Measurements from ENCODE around the gene ADAMTSL2. TPM values are rescaled to one million over a fixed set of nuclear protein-coding genes. Genes with fewer than 3 reads are reported as not detected.

The ADAMTSL2 gene
- total RNA-seq (2.2 TPM), polyA plus RNA-seq (8.9 TPM)

DNA sequence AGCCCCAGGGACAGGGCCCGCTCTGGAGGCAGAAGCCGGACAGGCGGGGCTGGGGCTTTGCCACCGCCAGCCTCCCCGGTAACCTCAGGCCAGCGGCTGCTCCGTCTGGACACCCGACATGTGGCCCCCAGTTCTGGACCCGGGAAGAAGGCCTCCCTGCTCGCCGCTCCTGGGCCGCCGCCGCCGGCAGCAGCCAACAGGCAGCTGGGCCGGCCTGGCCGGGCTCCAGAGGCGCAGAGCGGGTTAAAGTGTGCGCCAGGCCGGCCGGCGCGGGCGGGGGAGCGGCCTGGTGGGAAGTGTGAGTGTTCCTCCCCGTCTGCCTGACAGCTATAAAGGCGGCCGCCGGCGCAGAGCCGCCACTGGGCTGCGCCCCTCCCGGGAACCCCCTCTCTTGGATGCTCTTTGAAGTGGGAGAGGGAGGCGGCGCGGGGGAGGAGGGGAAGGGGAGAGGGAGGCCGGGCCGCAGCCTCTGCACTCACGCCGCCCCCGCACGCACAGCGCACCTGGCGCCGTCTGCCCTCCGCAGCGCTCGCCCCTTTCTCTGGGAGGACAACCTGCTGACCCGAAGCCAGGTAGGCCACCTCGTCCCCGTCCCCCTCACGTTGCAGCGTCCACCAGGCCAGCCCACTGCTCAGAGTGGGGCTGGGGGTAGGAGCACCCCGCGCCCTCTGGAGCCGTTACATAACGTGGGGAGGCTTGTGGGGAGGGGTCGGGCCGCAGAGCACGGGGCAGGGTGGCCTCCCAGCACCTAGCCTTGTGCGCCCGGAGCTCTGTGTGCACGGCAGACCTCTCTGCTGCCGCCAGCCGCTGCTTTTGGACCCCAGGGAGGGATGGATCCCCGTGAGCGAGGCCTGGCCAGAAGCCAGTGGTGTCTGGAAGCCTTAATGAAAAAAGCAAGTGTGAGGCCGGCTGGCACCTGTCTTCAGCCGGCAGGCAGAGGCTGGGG is at the start of gene ADAMTSL2:
Gene ADAMTSL2 (plus strand): TSS at position 359 of the 946 bp plus-strand sequence. CDS start 2,009 bp downstream, outside the sequence.
- no peak within 1 kb of the TSS for H3K27ac ChIP-seq (ENCODE audit: low read depth)
- WGBS = 2% methylated on average over 67 of the region's 70 CpGs
- H3K4me3 ChIP-seq (ENCODE audit: low read depth, low read length) = peak within 1 kb of the TSS; percentile 35
- DNase-seq (ENCODE audit: extremely low spot score) = no peak
- no peaks in the 10 kb centered on the region for H3K4me1 ChIP-seq (ENCODE audit: insufficient read depth)
- no peaks in the 10 kb centered on the region for H3K36me3 ChIP-seq (ENCODE audit: insufficient read depth)

- DNase-seq (ENCODE audit: extremely low spot score) = no peak
- Histone ChIP-seq H3K36me3 (ENCODE audit: insufficient read depth) (no peaks in the 10 kb centered on the region), H3K4me1 (ENCODE audit: insufficient read depth) (no peaks in the 10 kb centered on the region), H3K4me3 (ENCODE audit: low read depth, low read length) (no peak overlapping the region), H3K27ac (ENCODE audit: low read depth) (peak overlapping the region; percentile 46)
- WGBS = 65% methylated on average over 25 of the region's 25 CpGs
These were observed 48.8 kb upstream of the ADAMTSL2 start for GRCh38 chr9:133485531-133486260.

DNA sequence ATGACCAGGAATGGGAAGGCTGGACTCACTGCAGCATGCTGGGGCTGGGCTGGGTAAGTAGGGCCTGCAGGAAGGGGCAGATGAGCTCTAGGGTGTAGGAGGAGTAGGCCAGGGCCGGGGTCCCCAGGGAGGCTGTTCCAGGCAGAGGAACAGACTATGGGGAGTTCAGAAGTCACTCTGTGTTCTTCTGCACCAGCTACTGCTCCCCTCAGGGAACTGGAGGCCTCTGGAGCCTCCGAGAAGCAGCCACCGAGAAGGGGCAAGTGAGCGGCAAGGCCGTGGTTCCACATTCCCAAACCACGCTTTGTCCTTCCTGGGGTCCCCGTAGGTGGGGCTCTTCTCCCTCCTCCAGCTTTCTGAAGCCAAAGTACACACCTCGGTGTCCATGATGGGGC is 47.2 kb upstream of the ADAMTSL2 start:
- no peaks in the 10 kb centered on the region for H3K36me3 ChIP-seq (ENCODE audit: insufficient read depth)
- no peaks in the 10 kb centered on the region for H3K4me1 ChIP-seq (ENCODE audit: insufficient read depth)
- no peak overlapping the region for H3K27ac ChIP-seq (ENCODE audit: low read depth)
- 93% methylated on average over 8 of the region's 8 CpGs for WGBS
- H3K4me3 ChIP-seq (ENCODE audit: low read depth, low read length) = no peak overlapping the region
- no peak for DNase-seq (ENCODE audit: extremely low spot score)

GRCh38 chr9:133488686-133489252 is 45.7 kb upstream of the ADAMTSL2 start:
- 89% methylated on average over 18 of the region's 18 CpGs for WGBS
- Histone ChIP-seq H3K4me1 (ENCODE audit: insufficient read depth) (no peaks in the 10 kb centered on the region), H3K27ac (ENCODE audit: low read depth) (no peak overlapping the region), H3K4me3 (ENCODE audit: low read depth, low read length) (no peak overlapping the region), H3K36me3 (ENCODE audit: insufficient read depth) (no peaks in the 10 kb centered on the region)
- no peak for DNase-seq (ENCODE audit: extremely low spot score)

DNA sequence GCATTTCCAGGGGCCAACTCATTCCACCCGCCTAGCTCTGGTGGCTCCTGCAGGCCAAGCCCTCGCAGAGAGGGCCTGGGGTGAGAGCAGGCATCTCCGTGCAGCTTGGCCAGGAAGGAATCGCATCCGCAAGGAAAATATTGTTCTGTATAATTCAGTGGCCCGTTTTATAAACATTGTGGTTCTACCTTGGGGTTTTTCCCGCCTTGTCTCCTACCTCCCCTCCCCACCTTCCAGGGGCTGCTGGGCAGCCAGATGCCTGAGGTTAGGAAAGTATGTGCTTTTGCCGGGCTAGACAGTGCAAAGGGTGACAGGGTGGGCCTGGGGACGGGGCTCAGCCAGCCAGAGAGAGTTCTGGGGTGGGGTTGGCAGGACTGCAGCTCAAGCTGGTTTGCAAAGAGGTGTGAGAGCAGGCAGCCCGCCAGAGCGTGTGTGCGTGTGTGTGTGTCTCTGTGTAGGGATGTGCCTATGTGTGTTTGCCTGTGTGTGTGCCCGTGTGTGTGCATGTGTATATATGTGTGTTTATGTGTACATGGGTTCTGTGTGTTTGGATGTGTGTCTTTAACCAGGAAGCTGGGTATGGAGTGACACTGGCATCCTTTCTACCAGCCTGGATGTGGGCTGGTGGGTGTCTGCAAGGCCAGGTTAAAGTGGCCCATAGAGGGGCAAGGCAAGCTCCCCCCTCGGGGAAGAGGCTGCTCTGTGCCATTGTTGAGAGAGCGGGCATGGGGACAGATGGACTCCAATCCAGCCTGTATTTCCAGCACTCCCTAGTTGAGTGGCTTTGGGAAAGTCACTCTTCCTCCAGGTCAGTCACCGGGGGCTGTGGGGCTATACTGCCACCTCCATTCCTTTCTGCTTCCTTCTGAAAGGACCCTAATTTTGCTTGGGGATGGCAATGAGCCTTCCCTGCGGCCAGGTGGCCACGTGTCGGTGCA is 45.0 kb upstream of the ADAMTSL2 start:
- Histone ChIP-seq H3K36me3 (ENCODE audit: insufficient read depth) (no peaks in the 10 kb centered on the region), H3K4me3 (ENCODE audit: low read depth, low read length) (no peak overlapping the region), H3K27ac (ENCODE audit: low read depth) (no peak overlapping the region), H3K4me1 (ENCODE audit: insufficient read depth) (no peaks in the 10 kb centered on the region)
- no peak for DNase-seq (ENCODE audit: extremely low spot score)
- WGBS = 84% methylated on average over 19 of the region's 19 CpGs

DNA sequence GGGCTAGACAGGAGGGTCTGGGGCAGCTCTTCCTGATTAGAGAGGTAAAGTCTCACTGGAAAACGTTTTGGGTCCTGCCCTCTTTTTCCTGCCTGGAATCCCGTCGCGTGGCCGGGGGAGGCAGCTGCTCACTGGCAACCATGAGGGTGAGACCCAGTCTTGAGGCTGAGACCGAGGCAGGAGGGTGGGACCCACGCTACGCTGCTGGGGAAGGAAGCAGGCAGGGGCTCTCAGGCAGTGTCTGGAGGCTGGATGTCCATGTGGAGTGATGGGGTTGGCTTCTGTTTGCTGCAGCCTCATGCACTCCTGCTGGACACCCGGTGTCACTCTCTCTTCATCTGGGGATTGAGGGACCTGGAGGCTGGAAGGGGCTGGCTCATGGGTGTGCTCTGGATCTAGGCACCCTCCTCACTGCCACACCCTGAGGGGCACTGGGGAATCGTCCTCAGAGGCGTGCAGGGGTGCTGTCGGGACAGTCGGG is 44.3 kb upstream of the ADAMTSL2 start:
- DNase-seq (ENCODE audit: extremely low spot score) = no peak
- Histone ChIP-seq H3K36me3 (ENCODE audit: insufficient read depth) (no peaks in the 10 kb centered on the region), H3K4me1 (ENCODE audit: insufficient read depth) (no peaks in the 10 kb centered on the region), H3K4me3 (ENCODE audit: low read depth, low read length) (no peak overlapping the region), H3K27ac (ENCODE audit: low read depth) (no peak overlapping the region)
- 62% methylated on average over 13 of the region's 13 CpGs for WGBS

DNA sequence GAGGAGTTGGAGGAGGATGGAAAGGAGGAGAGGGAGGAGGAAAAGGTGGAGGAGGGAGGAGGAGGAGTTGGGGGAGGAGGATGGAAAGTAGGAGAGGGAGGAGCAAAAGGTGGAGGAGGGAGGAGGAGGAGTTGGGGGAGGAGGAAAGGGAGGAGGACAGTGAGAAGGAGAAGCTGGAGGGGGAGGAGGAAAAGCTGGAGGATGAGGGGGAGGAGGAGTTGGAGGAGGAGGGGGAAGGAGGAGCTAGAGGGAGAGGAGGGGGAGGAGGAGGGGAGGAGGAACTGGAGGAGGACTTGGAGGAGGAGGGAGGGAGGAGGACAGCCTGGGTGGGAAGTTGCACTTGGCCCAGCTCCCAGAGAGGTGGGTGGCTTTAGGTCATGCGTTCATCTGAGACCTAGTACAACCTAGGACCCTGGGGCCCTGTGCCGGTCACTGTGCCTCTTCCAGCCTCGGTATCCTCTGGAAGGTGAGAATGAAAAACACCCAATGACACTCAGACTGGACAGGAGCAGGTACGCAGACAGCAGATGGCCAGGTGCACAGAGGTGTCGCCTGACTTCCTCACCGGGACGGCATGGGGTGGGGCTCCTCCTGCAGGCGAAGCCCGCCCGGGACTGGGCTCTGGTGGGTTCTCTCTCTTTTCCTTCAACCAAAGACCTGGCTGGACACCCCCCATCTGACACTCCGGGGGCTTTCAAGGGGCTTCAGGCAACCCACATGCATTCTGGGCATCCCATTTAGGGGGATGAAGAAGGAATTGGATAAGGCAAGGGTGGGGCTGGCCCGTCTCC is 43.4 kb upstream of the ADAMTSL2 start:
- Histone ChIP-seq H3K4me3 (ENCODE audit: low read depth, low read length) (no peak overlapping the region), H3K4me1 (ENCODE audit: insufficient read depth) (no peaks in the 10 kb centered on the region), H3K27ac (ENCODE audit: low read depth) (no peak overlapping the region), H3K36me3 (ENCODE audit: insufficient read depth) (no peaks in the 10 kb centered on the region)
- DNase-seq (ENCODE audit: extremely low spot score) = no peak
- 80% methylated on average over 12 of the region's 12 CpGs for WGBS

DNA sequence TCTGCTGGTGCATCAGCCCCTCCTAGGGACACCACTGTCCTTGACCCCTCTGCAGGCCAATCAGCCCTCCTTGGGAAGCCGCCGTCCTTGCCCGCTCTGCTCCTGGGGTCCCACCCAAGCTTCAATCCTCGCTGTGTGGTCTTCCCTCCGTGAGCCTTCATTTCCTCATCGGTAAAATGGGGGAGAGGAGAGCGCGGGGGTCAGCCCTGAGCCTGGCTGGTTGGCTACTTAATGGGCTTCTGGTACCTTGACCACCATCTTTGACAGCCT is 42.9 kb upstream of the ADAMTSL2 start:
- DNase-seq (ENCODE audit: extremely low spot score) = no peak
- H3K36me3 ChIP-seq (ENCODE audit: insufficient read depth) = no peaks in the 10 kb centered on the region
- 93% methylated on average over 8 of the region's 8 CpGs for WGBS
- H3K4me1 ChIP-seq (ENCODE audit: insufficient read depth) = no peaks in the 10 kb centered on the region
- H3K27ac ChIP-seq (ENCODE audit: low read depth) = no peak overlapping the region
- H3K4me3 ChIP-seq (ENCODE audit: low read depth, low read length) = no peak overlapping the region

GRCh38 chr9:133492061-133493021 is 42.2 kb upstream of the ADAMTSL2 start:
- 67% methylated on average over 33 of the region's 33 CpGs for WGBS

GRCh38 chr9:133493428-133493827 is 41.1 kb upstream of the ADAMTSL2 start:
- Histone ChIP-seq H3K27ac (ENCODE audit: low read depth) (no peak overlapping the region), H3K36me3 (ENCODE audit: insufficient read depth) (no peaks in the 10 kb centered on the region), H3K4me3 (ENCODE audit: low read depth, low read length) (no peak overlapping the region), H3K4me1 (ENCODE audit: insufficient read depth) (no peaks in the 10 kb centered on the region)
- DNase-seq (ENCODE audit: extremely low spot score) = no peak
- WGBS = 89% methylated on average over 11 of the region's 11 CpGs

More at GRCh38 chr9:133492061-133493021, 42.2 kb upstream of the ADAMTSL2 start:
- Histone ChIP-seq H3K36me3 (ENCODE audit: insufficient read depth) (no peaks in the 10 kb centered on the region), H3K4me3 (ENCODE audit: low read depth, low read length) (no peak overlapping the region), H3K27ac (ENCODE audit: low read depth) (no peak overlapping the region), H3K4me1 (ENCODE audit: insufficient read depth) (no peaks in the 10 kb centered on the region)
- no peak for DNase-seq (ENCODE audit: extremely low spot score)

- Histone ChIP-seq H3K4me3 (ENCODE audit: low read depth, low read length) (no peak overlapping the region), H3K4me1 (ENCODE audit: insufficient read depth) (no peaks in the 10 kb centered on the region), H3K36me3 (ENCODE audit: insufficient read depth) (no peaks in the 10 kb centered on the region), H3K27ac (ENCODE audit: low read depth) (no peak overlapping the region)
- DNase-seq (ENCODE audit: extremely low spot score) = no peak
- WGBS = 91% methylated on average over 23 of the region's 23 CpGs
These were observed 40.5 kb upstream of the ADAMTSL2 start for GRCh38 chr9:133493845-133494540.

Measured in urinary bladder (tissue), 4 donors.